ENCODE data around the gene DCAF8L1. TPM values are rescaled to one million over a fixed set of nuclear protein-coding genes. Genes with fewer than 3 reads are reported as not detected.
"Not testable (repeated sequence)": the region's sequence is repeated elsewhere in the genome, so short reads cannot be mapped to it uniquely, and the experiment has no call there.

DCAF8L1 gene
- total RNA-seq, 2 experiments from 2014 or later: not detected

GRCh38 chrX:27998666-27999065 is 17.4 kb upstream of the DCAF8L1 start:
- Mint-ChIP-seq H3K27ac (no peak overlapping the region), H3K4me3 (no peak overlapping the region), H3K27me3 (no peaks in the 10 kb centered on the region), H3K36me3 (ENCODE audit: low read depth) (no peaks in the 10 kb centered on the region), H3K4me1 (ENCODE audit: low read depth) (no peaks in the 10 kb centered on the region), H3K9me3 (no peaks in the 10 kb centered on the region)
- DNase-seq: no peak
- TF ChIP-seq CTCF (IDR thresholded peaks at IDR 0.05): no peak
- CTCF ChIA-PET: no interaction called here
- intact Hi-C loops (cut with micrococcal nuclease): no loop called here
- no peak for ATAC-seq
- POLR2A ChIA-PET: no interaction called here

GRCh38 chrX:27997622-27998021 is 16.4 kb upstream of the DCAF8L1 start:
- H3K27ac Mint-ChIP-seq: no peak overlapping the region
- POLR2A ChIA-PET: no interaction called here
- no peaks in the 10 kb centered on the region for H3K4me1 Mint-ChIP-seq (ENCODE audit: low read depth)

GRCh38 chrX:27996132-27996531 is 14.9 kb upstream of the DCAF8L1 start:
- no peaks in the 10 kb centered on the region for H3K9me3 Mint-ChIP-seq
- intact Hi-C loops (cut with micrococcal nuclease): no loop called here
- no peak overlapping the region for H3K4me3 Mint-ChIP-seq
- ATAC-seq: no peak
- H3K27ac Mint-ChIP-seq: no peak overlapping the region
- no peak for TF ChIP-seq CTCF (IDR thresholded peaks at IDR 0.05)
- DNase-seq: no peak
- POLR2A ChIA-PET: no interaction called here
- no peaks in the 10 kb centered on the region for H3K4me1 Mint-ChIP-seq (ENCODE audit: low read depth)
- CTCF ChIA-PET: no interaction called here
- no peaks in the 10 kb centered on the region for H3K27me3 Mint-ChIP-seq
- H3K36me3 Mint-ChIP-seq (ENCODE audit: low read depth): no peaks in the 10 kb centered on the region

More at GRCh38 chrX:27997622-27998021, 16.4 kb upstream of the DCAF8L1 start:
- CTCF ChIA-PET: no interaction called here
- ATAC-seq (no peak), DNase-seq (no peak)
- no peaks in the 10 kb centered on the region for H3K36me3 Mint-ChIP-seq (ENCODE audit: low read depth)
- H3K9me3 Mint-ChIP-seq: no peaks in the 10 kb centered on the region
- no peak overlapping the region for H3K4me3 Mint-ChIP-seq
- intact Hi-C loops (cut with micrococcal nuclease): no loop called here
- no peak for TF ChIP-seq CTCF (IDR thresholded peaks at IDR 0.05)
- no peaks in the 10 kb centered on the region for H3K27me3 Mint-ChIP-seq

GRCh38 chrX:27995611-27996010 is 14.4 kb upstream of the DCAF8L1 start:
- Mint-ChIP-seq H3K27ac (no peak overlapping the region), H3K36me3 (ENCODE audit: low read depth) (no peaks in the 10 kb centered on the region), H3K4me1 (ENCODE audit: low read depth) (no peaks in the 10 kb centered on the region), H3K4me3 (no peak overlapping the region), H3K9me3 (no peaks in the 10 kb centered on the region), H3K27me3 (no peaks in the 10 kb centered on the region)
- no peak for ATAC-seq
- no peak for TF ChIP-seq CTCF (IDR thresholded peaks at IDR 0.05)
- ChIA-PET POLR2A (no interaction called here), CTCF (no interaction called here)
- DNase-seq: no peak
- intact Hi-C loops (cut with micrococcal nuclease): no loop called here

GRCh38 chrX:27987862-27988646 is 6.8 kb upstream of the DCAF8L1 start:
- Mint-ChIP-seq H3K27ac (no peak overlapping the region), H3K36me3 (ENCODE audit: low read depth) (no peaks in the 10 kb centered on the region), H3K27me3 (no peaks in the 10 kb centered on the region), H3K4me1 (ENCODE audit: low read depth) (no peaks in the 10 kb centered on the region), H3K9me3 (no peaks in the 10 kb centered on the region), H3K4me3 (no peak overlapping the region)
- ATAC-seq (no peak), DNase-seq (no peak)
- intact Hi-C loops (cut with micrococcal nuclease): no loop called here
- ChIA-PET POLR2A (no interaction called here), CTCF (no interaction called here)
- TF ChIP-seq CTCF (IDR thresholded peaks at IDR 0.05): no peak

GRCh38 chrX:27976934-27977333 is 4.3 kb downstream of the DCAF8L1 start:
- intact Hi-C loops (cut with micrococcal nuclease); H3K4me1 Mint-ChIP-seq (ENCODE audit: low read depth); H3K9me3 Mint-ChIP-seq; POLR2A ChIA-PET; H3K27me3 Mint-ChIP-seq; DNase-seq; CTCF ChIA-PET; ATAC-seq; H3K4me3 Mint-ChIP-seq; H3K36me3 Mint-ChIP-seq (ENCODE audit: low read depth); H3K27ac Mint-ChIP-seq: not testable (repeated sequence)

Data from activated CD8-positive, alpha-beta T cell treated with anti-CD3 and anti-CD28 coated beads for 36 hours (primary cell).